AG04450 (cell line): ENCODE data around the gene ZNF496. TPM values are rescaled to one million over a fixed set of nuclear protein-coding genes. Genes with fewer than 3 reads are reported as not detected.

Source experiments
- CTCF ChIA-PET: fragments of 300-600, 350-600 bp; formaldehyde crosslinking; extraction: SDS; loops from one replicate; lab custom pipeline; 2022; ENCODE audit warnings: antibody characterized with exemption, inconsistent platforms; lab: Charles Lee
- POLR2A ChIA-PET: fragments of 350-600 bp; formaldehyde crosslinking; extraction: SDS; loops from one replicate; lab custom pipeline; 2021; ENCODE audit warnings: antibody characterized with exemption, inconsistent platforms; lab: Yijun Ruan, JAX
- DNase-seq: peaks from one replicate; pipeline ENCODE4 v3.0.0-alpha.2; 2011; ENCODE audit warnings: low read depth, low spot score
- H3K27ac ChIP-seq: one replicate; pipeline ENCODE4 v1.5.1; 2012; ENCODE audit warnings: low read depth, low read length, control low read depth
- H3K27me3 ChIP-seq: one replicate; pipeline ENCODE4 v1.6.0; 2012; ENCODE audit warnings: low read length; ENCODE audit not compliant: control insufficient read depth, insufficient read depth
- H3K4me3 ChIP-seq: 2 replicates; pipeline ENCODE4 v1.5.1; 2011; ENCODE audit warnings: mild to moderate bottlenecking, low read depth, low read length, control low read depth
- H3K9me3 ChIP-seq: 2 replicates; pipeline ENCODE4 v1.5.1; 2012; ENCODE audit warnings: low read length; ENCODE audit not compliant: control insufficient read depth, insufficient read depth
- CTCF ChIP-seq: IDR thresholded peaks from 2 replicates; pipeline ENCODE4 v1.5.1; 2011; ENCODE audit warnings: low read depth, low read length, control low read depth, inconsistent platforms
- polyA plus RNA-seq: library from polyadenylated mRNA; depleted of rRNA; stranded (reverse); fragments of >200 nt; gene quantifications from 2 replicates; pipeline ENCODE4 v1.2.3, GENCODE V29; 2011

ZNF496 gene
- polyA plus RNA-seq, 1 experiment: 18.5 TPM

DNA sequence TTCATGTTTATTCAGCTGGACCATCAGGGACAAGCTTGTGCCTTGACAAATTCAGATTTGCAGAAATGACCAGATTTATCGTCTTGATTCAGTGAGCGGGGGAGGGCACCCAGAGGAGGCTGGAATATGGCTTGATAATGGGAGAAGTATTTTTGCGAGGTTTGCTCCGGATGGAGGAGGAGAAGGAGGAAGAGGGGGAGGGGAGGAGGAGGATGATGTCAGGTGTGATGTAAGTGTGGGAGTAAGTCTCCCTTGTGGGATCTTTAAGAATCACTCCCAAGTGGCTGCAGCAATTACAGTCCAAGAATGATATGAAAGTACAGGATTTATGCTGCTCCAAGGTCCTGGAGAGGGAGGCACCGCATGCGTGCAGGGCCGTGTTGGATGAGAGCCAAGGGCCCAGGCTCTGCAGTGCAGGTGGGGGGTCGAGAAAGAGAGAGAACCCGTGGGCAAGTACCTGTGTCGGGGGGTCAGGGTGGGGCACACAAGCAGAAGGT, 5.6 kb upstream of the ZNF496 start:
- no peak overlapping the region for H3K4me3 ChIP-seq
- no peak for TF ChIP-seq CTCF
- no peak for DNase-seq
- H3K9me3 ChIP-seq: no peaks in the 10 kb centered on the region
- ChIA-PET POLR2A (no interaction called here), CTCF (no interaction called here)
- no peaks in the 10 kb centered on the region for H3K27me3 ChIP-seq
- H3K27ac ChIP-seq: no peak overlapping the region

GRCh38 chr1:247336390-247336789, 4.7 kb upstream of the ZNF496 start:
- no peak overlapping the region for H3K27ac ChIP-seq
- CTCF ChIA-PET: interaction anchor here (1.1 kb wide), 1 partner anchor 36 kb away, joined by 3 read pairs; no protein-coding TSS in a partner anchor
- no peak for TF ChIP-seq CTCF
- POLR2A ChIA-PET: no interaction called here
- H3K27me3 ChIP-seq: no peaks in the 10 kb centered on the region
- H3K9me3 ChIP-seq: no peaks in the 10 kb centered on the region; the same call in 1 of the 2 replicates
- DNase-seq: no peak
- H3K4me3 ChIP-seq: no peak overlapping the region

DNA sequence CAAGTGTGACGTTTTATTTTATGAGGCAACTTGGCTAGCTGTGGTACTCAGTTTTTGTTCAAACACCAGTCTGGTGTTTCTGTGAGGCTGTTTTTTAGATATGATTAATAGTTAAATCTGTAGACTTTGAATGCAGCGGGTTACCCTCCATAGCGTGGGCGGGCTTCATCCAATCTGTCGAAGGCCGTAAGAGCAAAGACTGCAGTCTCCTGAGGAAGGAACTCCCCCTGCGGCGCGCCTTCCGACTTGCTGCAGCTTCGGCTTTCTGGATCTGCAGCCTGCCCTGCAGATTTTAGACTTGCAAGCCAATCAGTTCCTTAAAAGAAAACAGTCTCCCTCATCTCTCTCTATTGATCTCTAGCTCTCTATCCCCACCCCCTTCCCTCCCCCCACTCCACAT, 4.2 kb upstream of the ZNF496 start:
- H3K27me3 ChIP-seq: no peaks in the 10 kb centered on the region
- no peak for TF ChIP-seq CTCF
- no peak overlapping the region for H3K27ac ChIP-seq
- H3K9me3 ChIP-seq: no peaks in the 10 kb centered on the region; the same call in 1 of the 2 replicates
- CTCF ChIA-PET: interaction anchor here (1.1 kb wide), 1 partner anchor 37 kb away, joined by 3 read pairs; no protein-coding TSS in a partner anchor
- H3K4me3 ChIP-seq: no peak overlapping the region
- no peak for DNase-seq
- POLR2A ChIA-PET: no interaction called here

GRCh38 chr1:247334378-247335133, 2.9 kb upstream of the ZNF496 start:
- ChIA-PET CTCF (no interaction called here), POLR2A (no interaction called here)
- DNase-seq: no peak
- Histone ChIP-seq H3K9me3 (no peaks in the 10 kb centered on the region; the same call in 1 of the 2 replicates), H3K27ac (no peak overlapping the region), H3K27me3 (no peaks in the 10 kb centered on the region), H3K4me3 (no peak overlapping the region)
- no peak for TF ChIP-seq CTCF
